ENCODE data around the gene SDK1. TPM values are rescaled to one million over a fixed set of nuclear protein-coding genes. Genes with fewer than 3 reads are reported as not detected.

SDK1 gene
- total and polyA plus RNA-seq, 2 donors, result 3.2 to 7.8 TPM

GRCh38 chr7:4134631-4135030 lies 833.6 kb downstream of the SDK1 start:
- H3K36me3 ChIP-seq (ENCODE audit: control insufficient read depth in 2 of 2, insufficient read depth in 2 of 2, low read length in 1 of 2), result no peaks in the 10 kb centered on the region
- H3K4me1 ChIP-seq (ENCODE audit: control insufficient read depth in 2 of 2, insufficient read depth in 2 of 2, low read length in 2 of 2), result no peaks in the 10 kb centered on the region
- no peak overlapping the region for H3K27ac ChIP-seq (ENCODE audit: low read depth in 1 of 2, low read length in 1 of 2)
- 94% methylated on average over 20 of the region's 20 CpGs for WGBS
- DNase-seq (ENCODE audit: low read depth in 6 of 9, low spot score in 9 of 9), result no peak
- no peaks in the 10 kb centered on the region for H3K9me3 ChIP-seq (ENCODE audit: control insufficient read depth in 2 of 2, insufficient read depth in 1 of 2, low read length in 1 of 2)
- H3K27me3 ChIP-seq (ENCODE audit: control insufficient read depth in 2 of 2, insufficient read depth in 1 of 2, low read length in 1 of 2), result no peaks in the 10 kb centered on the region
- no peak overlapping the region for H3K4me3 ChIP-seq (ENCODE audit: low read length in 2 of 2)

DNA sequence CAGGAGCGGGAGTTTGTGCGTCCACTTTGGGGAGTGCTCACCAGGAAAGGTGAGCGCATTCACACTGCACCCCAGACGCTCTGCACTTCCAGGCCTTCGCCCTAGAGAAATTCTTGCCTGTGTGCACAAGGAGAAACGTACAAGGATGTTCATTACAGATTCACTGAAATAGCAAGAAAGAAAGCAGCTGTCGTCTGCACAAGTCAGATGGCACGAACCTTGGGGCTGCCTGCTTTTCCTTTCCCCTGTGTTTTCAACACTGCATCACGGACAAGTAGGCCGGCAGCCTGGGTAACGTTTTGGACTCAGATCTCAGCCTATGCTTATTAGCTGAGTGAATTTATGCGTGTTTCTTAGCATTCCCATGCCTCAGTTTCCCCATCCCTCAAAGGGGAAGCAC lies 834.2 kb downstream of the SDK1 start:
- no peak for DNase-seq (ENCODE audit: low read depth in 6 of 9, low spot score in 9 of 9)

GRCh38 chr7:4136036-4136435 lies 835.0 kb downstream of the SDK1 start:
- no peaks in the 10 kb centered on the region for H3K27me3 ChIP-seq (ENCODE audit: control insufficient read depth in 2 of 2, insufficient read depth in 1 of 2, low read length in 1 of 2)
- 85% methylated on average over 11 of the region's 11 CpGs for WGBS
- H3K36me3 ChIP-seq (ENCODE audit: control insufficient read depth in 2 of 2, insufficient read depth in 2 of 2, low read length in 1 of 2), result no peaks in the 10 kb centered on the region
- no peak overlapping the region for H3K4me3 ChIP-seq (ENCODE audit: low read length in 2 of 2)
- no peaks in the 10 kb centered on the region for H3K4me1 ChIP-seq (ENCODE audit: control insufficient read depth in 2 of 2, insufficient read depth in 2 of 2, low read length in 2 of 2)
- H3K27ac ChIP-seq (ENCODE audit: low read depth in 1 of 2, low read length in 1 of 2), result no peak overlapping the region
- no peak for DNase-seq (ENCODE audit: low read depth in 6 of 9, low spot score in 9 of 9)
- H3K9me3 ChIP-seq (ENCODE audit: control insufficient read depth in 2 of 2, insufficient read depth in 1 of 2, low read length in 1 of 2), result no peaks in the 10 kb centered on the region

More for the DNA sequence above, 834.2 kb downstream of the SDK1 start:
- Histone ChIP-seq H3K36me3 (ENCODE audit: control insufficient read depth in 2 of 2, insufficient read depth in 2 of 2, low read length in 1 of 2) (no peaks in the 10 kb centered on the region), H3K27me3 (ENCODE audit: control insufficient read depth in 2 of 2, insufficient read depth in 1 of 2, low read length in 1 of 2) (no peaks in the 10 kb centered on the region), H3K27ac (ENCODE audit: low read depth in 1 of 2, low read length in 1 of 2) (no peak overlapping the region), H3K4me3 (ENCODE audit: low read length in 2 of 2) (no peak overlapping the region), H3K9me3 (ENCODE audit: control insufficient read depth in 2 of 2, insufficient read depth in 1 of 2, low read length in 1 of 2) (no peaks in the 10 kb centered on the region), H3K4me1 (ENCODE audit: control insufficient read depth in 2 of 2, insufficient read depth in 2 of 2, low read length in 2 of 2) (no peaks in the 10 kb centered on the region)
- WGBS, result 96% methylated on average over 12 of the region's 12 CpGs

DNA sequence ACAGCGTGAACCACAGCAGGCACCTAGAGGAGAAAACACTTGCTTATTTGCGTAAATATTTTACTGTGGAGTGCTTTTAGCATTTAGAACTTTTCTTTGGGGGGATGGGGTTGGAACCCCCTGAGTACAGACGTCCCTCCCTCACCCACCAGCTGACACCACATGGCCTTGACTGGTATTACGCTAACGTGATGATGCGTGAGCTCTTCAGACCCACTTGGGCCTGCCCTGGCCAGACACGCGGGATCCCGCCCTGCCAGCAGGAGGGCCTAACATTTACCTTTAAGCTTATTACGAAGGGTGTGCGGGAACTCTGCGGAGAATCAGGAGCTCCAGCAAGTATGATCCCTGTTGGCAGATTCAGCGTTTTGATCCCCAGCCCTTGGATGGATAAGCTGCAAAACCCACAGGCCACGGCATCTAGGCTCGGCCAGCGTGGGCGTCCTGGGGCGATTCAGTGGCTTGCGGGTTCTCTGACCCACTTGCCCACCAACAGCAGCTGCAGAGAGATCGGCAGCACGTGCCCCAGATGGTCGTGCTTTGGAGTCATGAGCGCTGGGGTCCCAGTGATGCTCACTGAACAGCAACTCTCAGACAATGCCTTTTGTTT lies 835.6 kb downstream of the SDK1 start:
- no peak for DNase-seq (ENCODE audit: low read depth in 6 of 9, low spot score in 9 of 9)
- Histone ChIP-seq H3K4me1 (ENCODE audit: control insufficient read depth in 2 of 2, insufficient read depth in 2 of 2, low read length in 2 of 2) (no peaks in the 10 kb centered on the region), H3K36me3 (ENCODE audit: control insufficient read depth in 2 of 2, insufficient read depth in 2 of 2, low read length in 1 of 2) (no peaks in the 10 kb centered on the region), H3K27ac (ENCODE audit: low read depth in 1 of 2, low read length in 1 of 2) (no peak overlapping the region), H3K27me3 (ENCODE audit: control insufficient read depth in 2 of 2, insufficient read depth in 1 of 2, low read length in 1 of 2) (no peaks in the 10 kb centered on the region), H3K9me3 (ENCODE audit: control insufficient read depth in 2 of 2, insufficient read depth in 1 of 2, low read length in 1 of 2) (no peaks in the 10 kb centered on the region), H3K4me3 (ENCODE audit: low read length in 2 of 2) (no peak overlapping the region)
- 94% methylated on average over 23 of the region's 23 CpGs for WGBS

- no peaks in the 10 kb centered on the region for H3K9me3 ChIP-seq (ENCODE audit: control insufficient read depth in 2 of 2, insufficient read depth in 1 of 2, low read length in 1 of 2)
- no peak overlapping the region for H3K4me3 ChIP-seq (ENCODE audit: low read length in 2 of 2)
- no peaks in the 10 kb centered on the region for H3K36me3 ChIP-seq (ENCODE audit: control insufficient read depth in 2 of 2, insufficient read depth in 2 of 2, low read length in 1 of 2)
- 96% methylated on average over 14 of the region's 14 CpGs for WGBS
- H3K27ac ChIP-seq (ENCODE audit: low read depth in 1 of 2, low read length in 1 of 2), result no peak overlapping the region
- DNase-seq (ENCODE audit: low read depth in 6 of 9, low spot score in 9 of 9), result no peak
- no peaks in the 10 kb centered on the region for H3K27me3 ChIP-seq (ENCODE audit: control insufficient read depth in 2 of 2, insufficient read depth in 1 of 2, low read length in 1 of 2)
- no peaks in the 10 kb centered on the region for H3K4me1 ChIP-seq (ENCODE audit: control insufficient read depth in 2 of 2, insufficient read depth in 2 of 2, low read length in 2 of 2)
Measured at GRCh38 chr7:4137552-4137951, 836.5 kb downstream of the SDK1 start.

DNA sequence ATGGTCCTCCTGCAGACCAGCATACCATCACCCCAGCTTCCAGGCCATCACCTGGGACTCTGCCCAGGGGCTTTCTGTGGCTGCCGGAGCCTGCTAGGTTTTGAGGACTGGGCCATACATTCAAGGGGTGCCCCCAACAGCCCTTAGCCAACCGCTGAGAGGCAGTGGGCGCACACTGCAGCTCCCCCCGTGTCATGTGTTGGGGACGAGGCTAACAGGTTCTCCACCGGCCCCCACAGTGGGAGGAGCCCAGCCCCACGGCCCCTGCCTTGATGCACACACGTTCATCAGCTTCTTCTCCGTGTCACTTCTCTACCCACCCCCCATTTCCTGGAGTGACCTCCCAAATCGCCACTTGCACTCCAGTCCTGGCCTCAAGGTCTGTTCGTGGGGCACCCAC lies 837.8 kb downstream of the SDK1 start:
- DNase-seq (ENCODE audit: low read depth in 6 of 9, low spot score in 9 of 9), result no peak
- Histone ChIP-seq H3K9me3 (ENCODE audit: control insufficient read depth in 2 of 2, insufficient read depth in 1 of 2, low read length in 1 of 2) (no peaks in the 10 kb centered on the region), H3K27me3 (ENCODE audit: control insufficient read depth in 2 of 2, insufficient read depth in 1 of 2, low read length in 1 of 2) (peaks cover 0 to 2% of the 10 kb centered on the region in 2 donors), H3K27ac (ENCODE audit: low read depth in 1 of 2, low read length in 1 of 2) (no peak overlapping the region), H3K4me3 (ENCODE audit: low read length in 2 of 2) (no peak overlapping the region), H3K4me1 (ENCODE audit: control insufficient read depth in 2 of 2, insufficient read depth in 2 of 2, low read length in 2 of 2) (no peaks in the 10 kb centered on the region), H3K36me3 (ENCODE audit: control insufficient read depth in 2 of 2, insufficient read depth in 2 of 2, low read length in 1 of 2) (no peaks in the 10 kb centered on the region)
- 96% methylated on average over 11 of the region's 11 CpGs for WGBS

GRCh38 chr7:4139656-4140625 lies 838.9 kb downstream of the SDK1 start:
- no peak for DNase-seq (ENCODE audit: low read depth in 6 of 9, low spot score in 9 of 9)
- H3K36me3 ChIP-seq (ENCODE audit: control insufficient read depth in 2 of 2, insufficient read depth in 2 of 2, low read length in 1 of 2), result no peaks in the 10 kb centered on the region
- no peak overlapping the region for H3K27ac ChIP-seq (ENCODE audit: low read depth in 1 of 2, low read length in 1 of 2)
- 88% methylated on average over 21 of the region's 21 CpGs for WGBS
- H3K27me3 ChIP-seq (ENCODE audit: control insufficient read depth in 2 of 2, insufficient read depth in 1 of 2, low read length in 1 of 2), result peaks cover 0 to 7% of the 10 kb centered on the region in 2 donors
- H3K4me3 ChIP-seq (ENCODE audit: low read length in 2 of 2), result no peak overlapping the region
- no peaks in the 10 kb centered on the region for H3K4me1 ChIP-seq (ENCODE audit: control insufficient read depth in 2 of 2, insufficient read depth in 2 of 2, low read length in 2 of 2)
- H3K9me3 ChIP-seq (ENCODE audit: control insufficient read depth in 2 of 2, insufficient read depth in 1 of 2, low read length in 1 of 2), result no peaks in the 10 kb centered on the region

DNA sequence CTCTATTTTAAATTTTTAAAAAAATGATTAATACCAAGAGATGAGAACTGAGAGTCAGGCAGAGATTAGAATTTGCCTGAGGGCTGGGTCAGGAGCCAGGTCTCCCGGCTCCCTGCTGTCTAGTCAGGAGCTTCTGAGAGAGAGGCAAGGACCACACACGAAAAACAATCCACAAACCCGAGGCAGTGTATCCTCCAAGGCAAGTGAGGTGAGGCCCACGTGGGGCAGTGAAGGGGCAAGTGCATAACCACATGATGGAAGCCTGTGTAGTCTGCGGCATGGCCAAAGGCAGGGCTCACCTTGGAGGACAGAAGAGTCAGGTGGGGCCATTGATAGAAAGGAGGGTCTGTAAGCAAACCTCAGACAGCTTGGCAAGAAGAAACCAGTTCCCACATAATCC lies 839.9 kb downstream of the SDK1 start:
- WGBS, result 90% methylated on average over 5 of the region's 5 CpGs
- Histone ChIP-seq H3K36me3 (ENCODE audit: control insufficient read depth in 2 of 2, insufficient read depth in 2 of 2, low read length in 1 of 2) (no peaks in the 10 kb centered on the region), H3K27me3 (ENCODE audit: control insufficient read depth in 2 of 2, insufficient read depth in 1 of 2, low read length in 1 of 2) (peaks cover 0 to 12% of the 10 kb centered on the region in 2 donors), H3K4me1 (ENCODE audit: control insufficient read depth in 2 of 2, insufficient read depth in 2 of 2, low read length in 2 of 2) (no peaks in the 10 kb centered on the region), H3K9me3 (ENCODE audit: control insufficient read depth in 2 of 2, insufficient read depth in 1 of 2, low read length in 1 of 2) (no peaks in the 10 kb centered on the region), H3K4me3 (ENCODE audit: low read length in 2 of 2) (no peak overlapping the region), H3K27ac (ENCODE audit: low read depth in 1 of 2, low read length in 1 of 2) (no peak overlapping the region)
- DNase-seq (ENCODE audit: low read depth in 6 of 9, low spot score in 9 of 9), result no peak

DNA sequence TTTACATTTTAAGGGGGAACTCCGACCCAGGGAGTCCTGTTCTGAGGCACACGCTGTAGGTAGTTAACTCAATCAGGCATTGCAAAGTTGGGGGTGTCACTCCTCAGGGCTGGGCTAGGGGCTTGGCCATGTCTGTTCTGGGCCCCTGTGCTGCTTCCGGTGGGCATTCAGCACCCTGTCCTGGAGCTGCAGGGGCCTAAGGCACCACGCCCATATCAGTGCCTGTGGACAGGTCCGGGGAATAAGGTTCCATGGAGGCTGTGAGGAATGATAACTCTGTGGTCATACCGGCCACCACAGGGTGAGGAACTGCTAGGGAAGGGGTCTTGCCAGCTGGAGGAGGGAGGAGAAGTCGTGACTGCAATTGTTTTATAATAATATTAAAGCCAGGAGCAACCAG lies 842.0 kb downstream of the SDK1 start:
- no peak for DNase-seq (ENCODE audit: low read depth in 6 of 9, low spot score in 9 of 9)
- no peaks in the 10 kb centered on the region for H3K4me1 ChIP-seq (ENCODE audit: control insufficient read depth in 2 of 2, insufficient read depth in 2 of 2, low read length in 2 of 2)
- no peak overlapping the region for H3K4me3 ChIP-seq (ENCODE audit: low read length in 2 of 2)
- no peaks in the 10 kb centered on the region for H3K36me3 ChIP-seq (ENCODE audit: control insufficient read depth in 2 of 2, insufficient read depth in 2 of 2, low read length in 1 of 2)
- no peaks in the 10 kb centered on the region for H3K9me3 ChIP-seq (ENCODE audit: control insufficient read depth in 2 of 2, insufficient read depth in 1 of 2, low read length in 1 of 2)
- WGBS, result 88% methylated on average over 7 of the region's 7 CpGs
- peaks cover 0 to 12% of the 10 kb centered on the region in 2 donors for H3K27me3 ChIP-seq (ENCODE audit: control insufficient read depth in 2 of 2, insufficient read depth in 1 of 2, low read length in 1 of 2)
- H3K27ac ChIP-seq (ENCODE audit: low read depth in 1 of 2, low read length in 1 of 2), result no peak overlapping the region

Measured in thymus (tissue), 11 donors.